ENCODE data around the gene VPS9D1.

The VPS9D1 gene

DNA sequence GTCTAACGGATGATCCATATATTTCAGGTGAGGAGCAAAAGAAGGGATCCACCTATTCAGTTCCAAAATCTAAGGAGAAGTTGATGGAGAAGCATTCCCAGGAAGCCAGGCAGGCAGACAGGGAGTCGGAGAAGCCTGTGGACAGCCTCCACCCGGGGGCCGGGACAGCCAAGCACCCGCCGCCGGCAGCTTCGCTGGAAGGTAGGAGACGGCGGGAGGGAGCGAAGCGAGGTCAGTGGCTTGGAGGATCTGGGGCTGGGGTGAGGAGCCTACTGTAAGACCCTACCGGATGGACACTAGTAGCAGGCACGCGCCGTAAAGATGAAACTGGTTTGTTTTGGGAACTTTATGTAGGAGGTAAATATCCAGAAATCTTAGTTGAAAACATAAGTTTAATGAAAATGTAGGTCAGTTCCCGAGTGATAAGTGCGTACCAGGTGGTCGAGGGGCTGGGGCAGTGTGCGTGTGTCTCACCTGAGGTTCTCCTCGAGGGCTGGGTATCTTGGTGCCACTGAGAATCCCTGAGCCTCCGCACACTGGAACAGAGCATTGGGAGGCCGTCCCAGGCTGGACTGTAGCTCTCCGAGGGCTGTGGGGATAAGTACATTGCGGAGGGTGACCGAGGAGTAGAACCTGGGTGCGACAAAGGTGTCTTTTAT is 62.3 kb downstream of the VPS9D1 start:
- DNase-seq = no peak

DNA sequence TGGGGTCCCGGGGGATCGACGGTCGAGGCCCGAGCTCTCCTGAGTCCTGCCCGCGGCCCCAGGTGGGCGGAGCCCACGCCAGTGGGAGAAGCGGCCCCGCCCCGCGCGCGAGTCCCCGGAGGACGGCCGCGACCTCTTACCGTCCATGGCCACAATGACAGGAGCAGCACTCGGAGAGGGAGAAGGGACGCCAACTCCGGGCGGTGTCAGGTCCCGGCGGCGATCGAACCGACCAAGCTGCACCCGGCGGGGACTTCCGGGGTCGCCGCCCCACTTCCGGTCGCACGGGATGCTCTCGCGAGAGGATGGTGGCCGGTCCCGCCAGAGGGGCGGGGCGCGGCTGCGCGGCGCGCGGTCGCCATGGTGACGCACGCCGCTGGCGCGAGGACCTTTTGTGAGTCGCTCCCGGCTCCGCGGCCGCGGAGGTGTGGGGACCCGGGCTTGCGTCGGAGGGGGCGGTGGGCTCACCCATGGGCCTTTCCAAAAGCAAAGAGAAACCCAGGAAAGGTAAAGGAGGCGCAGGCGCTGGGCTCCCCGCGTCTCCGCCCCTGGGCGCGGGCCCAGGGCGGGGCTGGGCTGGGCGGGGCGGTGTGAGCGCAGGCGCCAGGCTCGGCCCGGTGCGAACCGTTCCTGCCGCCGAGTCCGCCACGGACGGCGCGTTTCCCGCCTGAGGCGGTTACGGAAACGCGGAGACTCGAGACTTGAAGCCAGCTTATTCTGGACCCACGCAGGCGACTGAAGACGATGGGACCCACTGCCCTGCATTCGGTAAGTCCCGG is 63.1 kb downstream of the VPS9D1 start, which contains the start of the genes CHMP1A and SPATA33:
Gene CHMP1A (minus strand): TSS at position 267 of the 779 bp plus-strand sequence. CDS start 120 bp downstream, at position 147.
Gene SPATA33 (plus strand): TSS at position 395 of the 779 bp plus-strand sequence. CDS start 76 bp downstream, at position 471.
- no peak for DNase-seq
